Effector memory CD8-positive, alpha-beta T cell (primary cell): ENCODE measurements around the gene RRP7A.
"Not testable (repeated sequence)": the region's sequence is repeated elsewhere in the genome, so short reads cannot be mapped to it uniquely, and the experiment has no call there.

Experiments used
- ATAC-seq: fragments of 150-1000 bp; cut with Tn5 transposase; replicated peaks from 2 replicates; pipeline ENCODE4 v1.10.0; 2021; ENCODE audit warnings: mild to moderate bottlenecking, moderate library complexity
- DNase-seq, 3 experiments: peaks; one replicate each; pipeline ENCODE4 v3.0.0; 2021
- H3K27ac Mint-ChIP-seq, 2 donors: one replicate each; pipeline ENCODE4 v1.8.0; 2022; ENCODE audit warnings: mild to moderate bottlenecking in 2 of 2, mixed read lengths in 2 of 2, moderate library complexity in 2 of 2
- H3K27me3 Mint-ChIP-seq, 2 donors: one replicate each; pipeline ENCODE4 v1.8.0; 2022; ENCODE audit warnings: mixed read lengths in 2 of 2
- H3K36me3 Mint-ChIP-seq: one replicate; pipeline ENCODE4 v1.8.0; 2022; ENCODE audit warnings: mild to moderate bottlenecking, moderate library complexity, mixed read lengths; ENCODE audit not compliant: insufficient read depth
- H3K4me1 Mint-ChIP-seq, 2 donors: one replicate each; pipeline ENCODE4 v1.8.0; 2022; ENCODE audit warnings: low read depth in 2 of 2, mixed read lengths in 2 of 2
- H3K4me3 Mint-ChIP-seq, 2 donors: one replicate each; pipeline ENCODE4 v1.8.0; 2022; ENCODE audit warnings: mild to moderate bottlenecking in 2 of 2, mixed read lengths in 2 of 2, moderate library complexity in 2 of 2
- H3K9me3 Mint-ChIP-seq, 2 donors: one replicate each; pipeline ENCODE4 v1.8.0; 2022; ENCODE audit warnings: mixed read lengths in 2 of 2

The RRP7A gene

GRCh38 chr22:42500161-42500835 lies 19.3 kb downstream of the RRP7A start:
- Mint-ChIP-seq H3K4me3 (peak overlapping the region; percentile 65 to 71), H3K9me3 (no peaks in the 10 kb centered on the region), H3K36me3 (no peaks in the 10 kb centered on the region), H3K4me1 (peaks cover 0 to 2% of the 10 kb centered on the region in 2 donors), H3K27ac (peak overlapping the region in 1 of 2 donors; percentile 10), H3K27me3 (no peaks in the 10 kb centered on the region)
- ATAC-seq (peak; percentile 90), DNase-seq (peak; percentile 71 to 76 (median 76))

DNA sequence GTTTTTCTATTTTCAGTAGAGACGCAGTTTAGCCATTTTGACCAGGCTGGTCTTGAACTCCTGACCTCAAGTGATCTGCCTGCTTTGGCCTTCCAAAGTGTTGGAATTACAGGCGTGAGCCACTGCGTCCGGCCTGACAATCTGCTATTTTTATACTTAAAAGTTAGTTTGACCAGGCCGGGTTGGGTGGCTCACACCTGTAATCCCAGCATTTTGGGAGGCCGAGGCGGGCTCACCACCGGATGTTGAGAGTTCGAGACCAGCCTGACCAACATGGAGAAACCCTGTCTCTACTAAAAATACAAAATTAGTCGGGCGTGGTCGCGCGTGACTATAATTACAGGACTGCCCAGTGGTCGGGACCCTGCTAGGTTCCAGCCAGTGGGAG lies 19.8 kb downstream of the RRP7A start:
- ATAC-seq, H3K27ac Mint-ChIP-seq, DNase-seq, H3K9me3 Mint-ChIP-seq, H3K27me3 Mint-ChIP-seq, H3K36me3 Mint-ChIP-seq, H3K4me1 Mint-ChIP-seq: not testable (repeated sequence)
- H3K4me3 Mint-ChIP-seq = peak overlapping the region; percentile 51 to 62

GRCh38 chr22:42495533-42496141 lies 24.0 kb downstream of the RRP7A start:
- not testable (repeated sequence) for DNase-seq, ATAC-seq, H3K4me3 Mint-ChIP-seq, H3K27ac Mint-ChIP-seq, H3K4me1 Mint-ChIP-seq, H3K36me3 Mint-ChIP-seq, H3K27me3 Mint-ChIP-seq, H3K9me3 Mint-ChIP-seq

GRCh38 chr22:42493393-42493792 lies 26.2 kb downstream of the RRP7A start:
- no peaks in the 10 kb centered on the region for H3K9me3 Mint-ChIP-seq
- H3K36me3 Mint-ChIP-seq = no peaks in the 10 kb centered on the region
- H3K27me3 Mint-ChIP-seq = peaks cover 5 to 6% of the 10 kb centered on the region in 2 donors
- H3K27ac Mint-ChIP-seq = no peak overlapping the region
- ATAC-seq (no peak), DNase-seq (no peak)
- no peaks in the 10 kb centered on the region for H3K4me1 Mint-ChIP-seq
- H3K4me3 Mint-ChIP-seq = no peak overlapping the region

DNA sequence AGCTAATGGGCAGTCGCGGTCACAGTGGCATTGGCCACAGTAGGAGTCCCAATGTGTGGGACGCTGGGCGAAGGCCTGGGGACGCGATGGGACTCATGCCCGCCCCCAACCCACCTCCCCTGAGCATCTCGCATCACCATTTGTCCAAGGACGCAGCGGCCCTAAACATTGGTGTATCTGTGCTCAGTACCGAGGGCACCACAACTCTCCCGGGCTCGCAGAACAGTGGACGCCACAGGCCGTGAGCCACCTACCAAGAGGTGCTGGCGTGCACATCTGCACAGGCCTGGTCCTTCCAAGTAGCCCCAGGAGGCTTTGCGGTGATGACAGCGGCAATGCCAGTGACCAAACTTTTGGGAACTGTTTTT lies 27.3 kb downstream of the RRP7A start:
- ATAC-seq = no peak
- H3K4me3 Mint-ChIP-seq = no peak overlapping the region
- H3K4me1 Mint-ChIP-seq = no peaks in the 10 kb centered on the region
- H3K27ac Mint-ChIP-seq = no peak overlapping the region
- H3K27me3 Mint-ChIP-seq = peaks cover 5 to 6% of the 10 kb centered on the region in 2 donors
- no peaks in the 10 kb centered on the region for H3K36me3 Mint-ChIP-seq
- no peaks in the 10 kb centered on the region for H3K9me3 Mint-ChIP-seq
- no peak for DNase-seq

- Mint-ChIP-seq H3K4me3 (no peak overlapping the region), H3K27me3 (peaks cover 5 to 6% of the 10 kb centered on the region in 2 donors), H3K36me3 (no peaks in the 10 kb centered on the region), H3K9me3 (no peaks in the 10 kb centered on the region), H3K27ac (no peak overlapping the region), H3K4me1 (no peaks in the 10 kb centered on the region)
- no peak for ATAC-seq
- DNase-seq = no peak
These were observed 29.3 kb downstream of the RRP7A start for GRCh38 chr22:42490243-42490832.

GRCh38 chr22:42489000-42489399 lies 30.6 kb downstream of the RRP7A start:
- Mint-ChIP-seq H3K36me3 (no peaks in the 10 kb centered on the region), H3K4me3 (no peak overlapping the region), H3K27me3 (peaks cover 0 to 16% of the 10 kb centered on the region in 2 donors), H3K27ac (no peak overlapping the region), H3K9me3 (no peaks in the 10 kb centered on the region), H3K4me1 (no peaks in the 10 kb centered on the region)
- DNase-seq (no peak), ATAC-seq (no peak)

GRCh38 chr22:42484506-42484905 lies 35.1 kb downstream of the RRP7A start:
- no peaks in the 10 kb centered on the region for H3K4me1 Mint-ChIP-seq
- peaks cover 10 to 33% of the 10 kb centered on the region in 2 donors for H3K27me3 Mint-ChIP-seq
- H3K27ac Mint-ChIP-seq = no peak overlapping the region
- no peak for ATAC-seq
- H3K4me3 Mint-ChIP-seq = no peak overlapping the region
- no peaks in the 10 kb centered on the region for H3K36me3 Mint-ChIP-seq
- no peak for DNase-seq
- no peaks in the 10 kb centered on the region for H3K9me3 Mint-ChIP-seq

GRCh38 chr22:42483610-42484223 lies 35.9 kb downstream of the RRP7A start:
- H3K9me3 Mint-ChIP-seq, H3K36me3 Mint-ChIP-seq, H3K4me1 Mint-ChIP-seq, H3K4me3 Mint-ChIP-seq, ATAC-seq, DNase-seq, H3K27ac Mint-ChIP-seq: not testable (repeated sequence)
- H3K27me3 Mint-ChIP-seq = peaks cover 10 to 29% of the 10 kb centered on the region in 2 donors

GRCh38 chr22:42475122-42475521 lies 44.5 kb downstream of the RRP7A start:
- Mint-ChIP-seq H3K4me1 (peaks cover 7 to 10% of the 10 kb centered on the region in 2 donors), H3K9me3 (no peaks in the 10 kb centered on the region), H3K27me3 (peaks cover 15 to 45% of the 10 kb centered on the region in 2 donors), H3K4me3 (no peak overlapping the region), H3K27ac (peak overlapping the region in 1 of 2 donors; percentile 6), H3K36me3 (no peaks in the 10 kb centered on the region)
- no peak for ATAC-seq
- DNase-seq = no peak

- Mint-ChIP-seq H3K27ac (no peak overlapping the region), H3K36me3 (no peaks in the 10 kb centered on the region), H3K27me3 (peaks cover 16 to 45% of the 10 kb centered on the region in 2 donors), H3K4me1 (peaks cover 5 to 7% of the 10 kb centered on the region in 2 donors), H3K9me3 (no peaks in the 10 kb centered on the region), H3K4me3 (no peak overlapping the region)
- ATAC-seq (peak; percentile 53), DNase-seq (peak in 2 of 3 experiments; percentile 7 to 10)
These were observed 46.0 kb downstream of the RRP7A start for GRCh38 chr22:42473484-42474193.

DNA sequence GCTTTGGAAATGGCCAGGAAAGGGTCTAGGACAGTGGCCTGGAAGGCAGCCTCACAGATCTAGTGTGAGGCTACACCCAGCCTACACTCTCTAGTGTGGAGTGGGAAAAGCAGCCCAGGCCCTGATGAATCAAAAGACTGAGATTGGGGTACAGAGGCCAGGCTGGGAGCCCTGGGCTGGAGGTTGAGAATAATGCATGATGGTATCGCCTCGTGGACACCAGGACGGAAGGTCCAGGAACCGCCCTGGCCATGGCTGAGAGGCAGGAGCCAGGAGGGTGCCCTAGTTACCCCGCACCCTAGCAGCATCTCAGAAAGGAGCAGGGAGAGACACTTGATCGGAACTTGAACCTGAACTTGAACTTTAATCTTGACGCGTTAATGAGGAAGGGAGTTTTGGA lies 46.9 kb downstream of the RRP7A start:
- Mint-ChIP-seq H3K27me3 (peaks cover 22 to 53% of the 10 kb centered on the region in 2 donors), H3K27ac (no peak overlapping the region), H3K36me3 (no peaks in the 10 kb centered on the region), H3K9me3 (no peaks in the 10 kb centered on the region), H3K4me3 (no peak overlapping the region), H3K4me1 (no peaks in the 10 kb centered on the region)
- DNase-seq (no peak), ATAC-seq (no peak)

- H3K9me3 Mint-ChIP-seq = no peaks in the 10 kb centered on the region
These were observed 48.2 kb downstream of the RRP7A start for GRCh38 chr22:42471441-42471840.

More at GRCh38 chr22:42471441-42471840, 48.2 kb downstream of the RRP7A start:
- no peak for ATAC-seq
- Mint-ChIP-seq H3K36me3 (no peaks in the 10 kb centered on the region), H3K27me3 (peaks cover 22 to 51% of the 10 kb centered on the region in 2 donors), H3K4me1 (no peaks in the 10 kb centered on the region), H3K27ac (no peak overlapping the region), H3K4me3 (no peak overlapping the region)
- DNase-seq = no peak
